Activated T-helper 1 cell treated with anti-CD3 and anti-CD28 coated beads, Interleukin-2, amount 50 U/mL, for 16 hours (primary cell): ENCODE measurements around the gene GNAT2.

Experiments used
- DNase-seq, 2 donors: peaks; one replicate each; pipeline ENCODE4 v3.0.0-alpha.2; 2020; ENCODE audit warnings: low read depth in 1 of 2, low spot score in 1 of 2

GNAT2 gene

DNA sequence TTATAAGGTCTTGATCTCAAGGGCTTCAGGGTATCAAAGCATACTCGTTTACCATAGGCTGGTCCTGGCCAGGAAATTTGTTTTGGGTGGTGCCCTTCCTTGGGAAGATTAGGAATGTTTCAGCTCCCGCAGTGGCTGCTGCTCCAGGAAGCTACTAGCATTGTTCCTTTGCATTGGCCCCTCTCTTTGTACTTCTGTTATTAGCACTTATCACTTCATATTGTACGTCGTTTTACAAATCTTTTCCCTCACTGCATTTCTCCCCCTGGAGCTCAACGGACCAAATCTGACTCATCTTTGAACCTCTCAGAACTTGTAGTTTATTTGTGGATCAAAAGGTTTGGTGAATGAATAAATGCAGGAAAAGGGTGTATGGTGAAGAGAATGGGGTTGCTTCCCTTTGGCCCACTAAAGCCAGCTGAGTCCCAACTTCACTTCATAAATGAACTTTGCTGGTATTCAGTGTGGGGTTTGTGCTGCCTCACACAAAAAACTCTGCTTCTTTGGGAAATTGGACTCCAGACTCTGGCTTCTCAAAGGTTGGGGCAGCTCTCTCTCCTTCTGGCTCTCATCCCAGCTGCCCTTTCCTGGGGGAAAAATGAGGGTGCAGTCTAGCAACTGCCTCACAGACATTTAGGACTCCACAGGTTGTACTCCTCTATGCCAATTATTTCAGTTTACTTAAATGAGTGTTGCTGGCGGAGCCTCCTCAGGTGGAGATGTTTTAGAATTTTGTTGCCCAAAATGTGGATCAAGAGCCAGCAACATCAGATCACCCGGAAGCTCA is 5.9 kb downstream of the GNAT2 start:
- DNase-seq = no peak

DNA sequence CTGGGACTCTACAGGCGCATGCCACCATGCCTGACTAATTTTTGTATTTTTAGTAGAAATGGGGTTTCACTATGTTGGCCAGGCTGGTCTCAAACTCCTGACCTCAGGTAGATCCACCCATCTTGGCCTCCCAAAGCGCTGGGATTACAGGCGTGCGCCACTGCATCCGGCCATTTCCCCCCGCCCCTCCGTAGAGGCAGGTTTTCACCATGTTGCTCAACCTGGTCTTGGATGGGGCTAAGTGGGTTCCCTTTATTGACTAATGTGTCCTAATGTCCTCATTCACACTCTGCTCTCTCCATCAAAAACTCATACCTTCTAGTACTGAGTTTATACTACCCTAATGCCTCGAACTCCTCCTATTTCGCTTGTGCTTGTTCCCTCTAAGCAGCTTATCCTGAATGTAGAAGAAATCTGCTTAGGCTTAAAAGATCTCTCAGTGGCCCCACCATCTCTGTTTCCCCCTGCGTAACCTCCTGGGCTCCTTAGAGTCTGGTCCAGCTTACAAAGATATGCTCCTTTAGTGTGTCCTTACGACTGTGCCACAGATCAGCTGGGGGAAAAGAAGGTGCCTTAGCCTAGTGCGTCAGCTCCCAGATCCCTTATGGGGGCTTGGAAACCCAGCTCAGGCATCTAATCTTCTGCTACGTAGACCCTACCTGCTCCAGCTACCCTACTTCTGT is 8.0 kb downstream of the GNAT2 start:
- DNase-seq = no peak

DNA sequence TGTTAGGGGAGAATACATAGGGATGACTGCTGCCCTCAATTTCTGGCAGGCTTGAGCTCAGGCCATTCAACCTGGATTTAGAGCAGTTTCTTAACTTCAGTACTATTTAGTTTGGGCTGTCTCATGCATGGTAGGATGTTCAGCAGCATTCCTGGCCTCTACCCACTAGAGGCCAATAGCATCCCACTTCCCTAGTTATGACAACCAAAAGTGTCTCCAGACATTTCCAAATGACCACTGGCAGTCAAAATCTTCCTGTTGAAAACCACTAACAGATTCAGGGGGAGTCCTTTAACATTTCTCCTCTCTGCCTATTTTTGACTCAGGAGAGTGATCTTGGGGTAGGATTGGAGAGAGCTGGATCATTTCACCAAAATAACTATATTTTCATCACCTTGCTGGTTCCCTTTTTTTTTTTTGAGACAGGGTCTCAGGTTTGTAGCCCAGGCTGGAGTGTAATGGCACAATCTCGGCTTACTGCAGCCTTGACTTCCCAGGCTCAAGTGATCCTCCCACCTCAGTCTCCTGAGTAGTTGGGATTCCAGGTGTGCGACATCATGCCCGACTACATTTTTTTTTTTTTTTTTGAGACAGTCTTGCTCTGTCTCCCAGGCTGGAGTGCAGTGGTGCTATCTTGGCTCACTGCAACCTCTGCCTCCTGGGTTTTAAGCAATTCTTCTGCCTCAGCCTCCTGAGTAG is 8.7 kb downstream of the GNAT2 start:
- DNase-seq = no peak

DNA sequence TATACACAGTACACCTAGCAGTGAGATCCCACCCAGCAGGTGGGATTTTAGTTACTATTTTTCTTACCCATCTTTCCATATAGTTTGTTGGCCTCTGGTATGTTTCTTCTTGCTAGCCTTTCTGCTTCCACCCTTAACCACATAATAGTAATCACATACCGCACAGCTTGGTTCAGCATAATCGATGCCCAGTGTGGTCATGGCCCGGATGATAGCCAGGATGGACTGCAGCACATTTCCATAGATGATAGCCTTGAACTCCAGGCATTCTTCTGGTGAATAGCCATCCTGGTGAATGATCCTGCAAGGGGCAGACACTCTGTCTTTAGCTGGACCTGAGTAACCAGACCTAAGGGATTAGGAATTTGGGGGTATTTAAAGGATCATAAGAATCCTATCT is 9.5 kb downstream of the GNAT2 start:
- no peak for DNase-seq

DNA sequence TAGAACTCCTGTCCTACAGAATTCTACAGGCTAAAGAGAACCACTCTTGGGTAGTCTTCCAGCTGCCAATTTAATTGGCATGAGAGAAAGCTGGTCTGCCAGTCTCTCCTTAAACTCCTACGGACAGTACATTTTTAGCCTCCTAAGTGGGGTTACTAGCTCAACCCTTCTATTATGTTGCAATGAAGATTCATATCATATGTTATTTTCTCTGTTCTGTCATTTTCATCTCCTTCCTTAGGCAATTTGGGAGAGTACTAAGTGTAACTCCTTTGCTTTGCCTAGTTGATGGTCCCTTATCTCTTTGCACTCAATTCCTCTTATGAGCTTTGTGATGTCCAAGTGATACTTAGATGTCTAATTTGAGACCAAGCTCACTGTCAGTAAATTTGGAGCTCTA is 14.0 kb downstream of the GNAT2 start:
- no peak for DNase-seq

DNA sequence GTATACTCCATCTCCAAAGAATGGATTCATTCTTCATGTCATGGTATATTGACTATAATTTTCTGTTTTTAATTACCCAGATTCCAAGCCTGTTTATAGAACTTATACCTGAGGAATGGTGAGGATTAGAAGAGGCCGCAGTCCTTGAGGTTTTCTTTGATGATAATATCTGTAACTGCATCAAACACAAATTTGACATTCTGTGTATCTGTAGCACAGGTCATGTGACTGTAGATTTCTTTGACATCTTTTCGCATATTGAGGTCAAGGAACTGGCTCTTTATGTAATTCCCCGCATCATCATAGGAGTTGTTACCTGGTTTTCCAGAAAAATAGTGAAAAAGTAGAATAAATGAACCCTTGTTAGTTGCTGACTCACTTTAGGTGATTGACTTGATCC is 16.2 kb downstream of the GNAT2 start:
- no peak for DNase-seq

DNA sequence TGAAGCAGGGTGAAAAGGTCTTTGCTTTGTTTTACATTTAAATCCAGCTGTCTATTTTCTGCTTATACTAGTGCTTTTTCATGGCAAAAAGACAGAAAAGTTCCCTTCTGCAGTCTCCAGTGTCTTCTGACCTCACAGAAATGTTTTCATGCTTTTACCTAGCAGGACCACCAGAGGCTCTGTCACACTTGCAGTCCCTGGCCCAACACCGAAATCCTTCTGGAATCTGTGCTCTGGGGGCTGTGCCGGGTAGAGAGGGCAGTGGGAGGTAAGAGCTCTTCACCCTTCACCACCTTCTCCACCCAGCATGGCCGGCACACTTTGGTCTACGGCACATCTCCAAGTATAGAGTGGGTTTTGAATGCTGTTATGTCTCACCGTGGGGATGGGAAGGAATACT is 20.8 kb downstream of the GNAT2 start:
- no peak for DNase-seq

DNA sequence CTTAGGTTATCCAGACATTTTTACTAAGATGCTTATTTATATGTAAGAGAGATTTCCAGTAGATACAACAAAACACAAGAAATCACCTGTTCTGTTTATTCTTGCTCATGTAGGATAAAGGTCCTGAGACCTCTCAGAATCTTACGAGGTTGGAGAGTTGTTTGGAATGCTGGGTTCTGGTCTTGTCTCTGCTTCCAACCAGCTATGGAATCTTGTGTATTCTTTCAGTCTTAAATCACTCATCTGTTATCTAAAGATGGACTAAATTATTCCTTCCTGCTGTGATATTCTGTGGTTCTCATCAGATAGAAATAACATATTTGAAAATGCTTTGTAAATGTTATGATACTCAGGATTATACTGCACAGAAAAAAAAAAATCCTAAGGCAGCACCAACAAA is 21.3 kb downstream of the GNAT2 start:
- DNase-seq = no peak

DNA sequence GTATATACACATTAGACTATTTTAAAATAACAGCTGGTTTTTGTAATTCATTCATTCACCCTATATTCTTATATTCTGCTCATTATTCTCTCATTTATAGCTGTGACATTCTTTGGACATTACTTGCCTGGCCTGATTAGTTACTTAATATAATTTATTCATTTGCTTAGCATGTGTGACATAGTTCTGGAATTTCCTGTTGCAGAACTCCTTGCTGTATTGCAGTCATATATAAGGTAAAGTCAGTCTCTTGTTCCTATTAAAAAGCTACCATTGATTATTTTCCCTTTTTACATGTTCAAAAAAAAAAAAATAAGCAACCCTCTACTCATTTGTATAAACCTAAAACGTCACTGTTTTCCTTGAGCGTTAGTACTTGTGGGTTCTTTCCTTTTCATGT is 23.9 kb downstream of the GNAT2 start:
- no peak for DNase-seq

DNA sequence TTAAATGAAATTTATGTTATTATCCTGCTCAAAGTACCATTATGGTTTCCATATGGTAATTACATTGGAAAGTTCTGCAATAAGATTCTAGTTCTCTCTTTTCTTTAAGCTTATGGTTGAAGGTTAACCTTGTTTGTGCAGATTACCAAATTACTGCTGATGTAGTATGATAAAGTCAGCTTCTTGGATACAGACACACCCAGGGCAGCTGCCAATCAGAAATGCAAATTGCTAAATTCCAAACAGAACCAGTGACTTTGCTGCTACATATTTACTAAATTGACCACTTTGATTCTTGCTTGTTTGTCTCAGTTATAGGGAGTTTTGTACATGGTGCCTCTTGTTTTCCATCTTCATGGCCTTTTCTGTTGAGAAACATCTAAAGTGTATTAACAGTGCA is 26.5 kb downstream of the GNAT2 start:
- no peak for DNase-seq

DNA sequence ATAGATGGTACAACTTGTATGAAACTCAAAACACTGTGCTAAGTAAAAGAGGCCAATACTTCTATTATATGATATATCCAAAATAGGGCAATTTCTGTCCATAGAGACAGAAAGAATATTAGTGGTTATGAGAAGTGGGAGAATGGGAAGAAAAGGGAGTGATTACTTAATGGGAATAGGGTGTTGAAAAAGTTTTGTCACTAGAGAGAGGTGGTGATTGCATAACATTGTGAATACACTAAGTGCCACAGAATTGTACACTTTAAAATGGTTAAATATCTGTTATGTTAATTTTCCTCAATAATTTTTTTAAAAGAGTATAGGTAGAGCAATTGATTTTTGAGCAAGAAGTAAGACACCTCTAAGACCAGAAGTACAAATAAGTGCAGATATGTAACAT is 29.7 kb downstream of the GNAT2 start:
- DNase-seq = no peak

DNA sequence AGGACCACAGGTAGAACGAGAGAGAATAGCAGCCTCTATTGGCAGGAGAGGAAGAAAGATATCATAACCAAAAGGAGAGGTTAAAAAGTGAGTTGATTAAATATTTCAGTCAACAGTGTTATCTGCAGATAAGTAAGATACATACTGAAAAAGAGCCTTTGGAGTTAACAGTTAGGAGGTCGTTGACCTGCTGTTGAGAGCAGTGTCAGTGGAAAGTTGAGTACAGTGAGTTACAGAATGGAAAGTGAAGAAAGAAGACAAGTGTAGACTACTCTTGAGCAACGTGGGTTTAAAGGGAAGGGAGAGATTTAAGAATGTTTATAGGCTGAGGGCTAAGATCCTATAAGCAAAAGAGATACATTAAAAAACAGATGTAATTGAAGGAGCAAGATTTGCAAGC is 30.2 kb downstream of the GNAT2 start:
- DNase-seq = no peak

DNA sequence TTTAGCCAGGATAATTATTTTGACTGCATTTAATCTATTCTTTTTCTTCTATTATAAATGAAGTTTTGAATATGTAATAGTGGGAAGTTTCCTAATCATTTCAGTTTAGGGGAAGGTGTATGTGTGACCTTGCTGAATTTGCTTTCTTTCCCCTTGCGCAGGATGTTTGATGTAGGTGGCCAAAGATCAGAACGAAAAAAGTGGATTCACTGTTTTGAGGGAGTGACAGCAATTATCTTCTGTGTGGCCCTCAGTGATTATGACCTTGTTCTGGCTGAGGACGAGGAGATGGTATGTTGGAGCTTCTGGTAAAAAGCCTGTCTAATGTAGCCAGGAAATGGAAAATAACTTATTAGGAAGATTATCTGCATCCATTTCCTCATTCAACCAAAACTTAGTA is 33.4 kb downstream of the GNAT2 start:
- DNase-seq = no peak

DNA sequence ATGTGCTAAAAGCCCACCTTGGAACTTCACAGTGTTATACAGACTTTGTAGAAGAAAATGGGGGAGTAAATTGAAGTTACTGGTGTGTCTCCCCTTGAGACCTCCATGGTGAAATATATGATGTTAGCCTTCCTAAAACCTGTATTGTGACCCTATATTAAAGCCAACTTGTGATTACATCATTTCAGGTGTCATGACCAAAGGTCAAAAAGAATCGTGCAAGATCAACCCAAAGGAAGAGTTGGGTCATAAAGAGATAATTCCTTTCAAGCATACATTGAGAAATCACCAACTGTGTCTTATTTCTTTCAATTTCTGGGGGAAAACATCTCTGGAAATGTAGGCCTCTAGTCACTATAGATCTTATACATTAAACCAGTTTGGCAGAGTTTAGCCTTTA is 34.6 kb downstream of the GNAT2 start:
- no peak for DNase-seq

DNA sequence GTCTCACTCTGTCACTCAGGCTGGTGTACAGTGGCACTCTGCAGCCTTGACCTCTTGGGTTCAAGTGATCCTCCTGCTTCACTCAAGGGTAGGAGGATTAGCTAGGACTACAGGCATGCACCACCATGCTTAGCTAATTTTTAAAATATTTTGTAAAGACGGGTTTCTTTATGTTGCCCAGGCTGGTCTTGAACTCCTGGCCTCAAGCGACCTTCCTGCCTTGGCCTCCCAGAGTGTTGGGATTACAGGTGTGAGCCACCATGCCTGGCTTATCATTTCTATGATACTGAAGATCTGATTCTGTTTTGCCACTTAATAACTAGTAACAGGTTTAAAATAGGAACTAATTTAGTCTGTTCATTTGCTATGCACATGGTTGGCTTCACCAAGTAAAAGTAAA is 37.4 kb downstream of the GNAT2 start:
- no peak for DNase-seq

DNA sequence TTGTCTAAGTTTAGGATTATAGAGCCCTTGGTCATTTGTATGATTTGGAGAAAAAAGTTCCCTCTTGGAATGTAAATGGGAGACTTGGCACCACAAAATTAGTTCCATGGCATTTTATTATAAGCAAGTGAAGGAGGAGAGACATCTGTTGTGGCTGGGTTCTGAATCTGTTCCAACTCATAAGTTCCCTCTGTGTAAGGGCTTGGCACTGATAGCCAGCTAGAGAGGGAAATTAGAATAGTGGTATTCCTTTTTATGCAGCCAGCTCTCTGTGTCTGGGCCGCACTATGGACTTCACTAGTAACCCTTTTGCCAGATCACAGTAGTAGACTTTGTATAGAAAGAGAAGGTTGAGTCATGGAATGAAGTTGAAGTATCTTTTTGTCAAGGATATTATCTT is 39.9 kb downstream of the GNAT2 start:
- DNase-seq = no peak

DNA sequence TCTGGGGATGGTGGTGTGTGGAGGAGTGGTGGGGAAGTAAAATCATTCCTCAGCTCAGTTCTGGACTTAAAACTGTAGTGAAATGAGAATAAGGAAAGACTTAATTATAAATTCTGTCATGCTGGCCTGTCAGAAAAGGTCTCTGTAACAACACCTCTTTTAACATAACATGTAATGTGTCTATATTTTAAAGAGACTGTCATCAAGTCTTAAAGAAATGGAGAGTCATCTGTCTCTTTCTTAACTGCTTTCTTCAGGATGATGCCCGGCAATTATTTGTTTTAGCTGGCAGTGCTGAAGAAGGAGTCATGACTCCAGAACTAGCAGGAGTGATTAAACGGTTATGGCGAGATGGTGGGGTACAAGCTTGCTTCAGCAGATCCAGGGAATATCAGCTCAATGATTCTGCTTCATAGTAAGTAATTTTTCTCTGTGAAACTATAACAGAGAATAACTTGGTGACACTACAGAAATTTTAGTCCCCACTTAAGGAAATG is 40.4 kb downstream of the GNAT2 start:
- DNase-seq = no peak

DNA sequence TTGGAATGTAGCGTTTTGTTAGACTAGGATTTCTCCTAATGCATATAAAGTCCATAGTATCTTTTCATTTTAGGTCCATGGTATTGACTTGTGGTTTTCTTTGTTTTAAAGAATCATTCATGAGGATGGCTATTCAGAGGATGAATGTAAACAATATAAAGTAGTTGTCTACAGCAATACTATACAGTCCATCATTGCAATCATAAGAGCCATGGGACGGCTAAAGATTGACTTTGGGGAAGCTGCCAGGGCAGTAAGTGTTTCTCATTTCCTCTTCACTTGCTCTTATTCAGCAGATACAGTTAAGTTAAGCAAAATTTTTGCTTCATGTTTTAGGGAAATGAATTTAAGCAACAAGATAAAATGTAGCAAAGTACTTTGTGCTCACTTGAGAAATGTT is 45.6 kb downstream of the GNAT2 start:
- DNase-seq = no peak

DNA sequence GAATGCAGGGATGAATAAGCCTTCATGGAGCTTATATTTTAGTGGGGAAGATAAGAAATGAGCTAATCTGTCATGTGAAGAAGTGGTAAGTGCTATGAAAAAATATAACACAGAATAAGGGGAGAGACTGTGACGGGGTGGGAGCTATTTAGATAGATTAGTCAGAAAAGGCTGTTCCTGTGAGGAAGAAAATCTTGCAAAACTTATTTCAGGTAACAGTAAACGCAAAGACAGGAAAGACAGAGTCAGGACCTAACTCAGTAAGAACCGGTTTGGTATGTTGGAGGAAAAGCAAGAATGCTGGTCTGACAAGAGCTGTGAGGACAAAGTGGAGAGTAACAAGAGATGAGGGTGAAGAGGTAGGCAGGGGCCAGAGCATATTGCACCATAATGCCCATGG is 49.0 kb downstream of the GNAT2 start:
- no peak for DNase-seq

DNA sequence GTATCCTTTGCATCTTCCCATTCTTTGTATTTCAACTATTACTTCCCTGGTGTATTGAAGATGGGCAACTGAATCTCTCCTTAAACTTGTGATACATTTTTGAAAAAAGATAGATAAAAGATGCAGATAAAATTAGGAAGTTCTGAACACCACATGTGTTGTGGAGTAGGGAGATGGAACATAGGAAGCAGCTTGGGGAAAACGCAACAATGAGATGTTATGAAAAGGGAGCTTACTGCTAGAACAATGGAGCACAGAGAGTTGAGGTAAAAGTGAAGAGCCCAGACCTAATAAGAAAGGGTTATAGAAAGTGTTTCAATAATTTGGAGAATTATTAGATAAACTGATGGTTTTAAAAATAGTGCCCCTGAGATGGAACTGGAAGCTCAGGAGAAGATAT is 50.1 kb downstream of the GNAT2 start:
- no peak for DNase-seq

DNA sequence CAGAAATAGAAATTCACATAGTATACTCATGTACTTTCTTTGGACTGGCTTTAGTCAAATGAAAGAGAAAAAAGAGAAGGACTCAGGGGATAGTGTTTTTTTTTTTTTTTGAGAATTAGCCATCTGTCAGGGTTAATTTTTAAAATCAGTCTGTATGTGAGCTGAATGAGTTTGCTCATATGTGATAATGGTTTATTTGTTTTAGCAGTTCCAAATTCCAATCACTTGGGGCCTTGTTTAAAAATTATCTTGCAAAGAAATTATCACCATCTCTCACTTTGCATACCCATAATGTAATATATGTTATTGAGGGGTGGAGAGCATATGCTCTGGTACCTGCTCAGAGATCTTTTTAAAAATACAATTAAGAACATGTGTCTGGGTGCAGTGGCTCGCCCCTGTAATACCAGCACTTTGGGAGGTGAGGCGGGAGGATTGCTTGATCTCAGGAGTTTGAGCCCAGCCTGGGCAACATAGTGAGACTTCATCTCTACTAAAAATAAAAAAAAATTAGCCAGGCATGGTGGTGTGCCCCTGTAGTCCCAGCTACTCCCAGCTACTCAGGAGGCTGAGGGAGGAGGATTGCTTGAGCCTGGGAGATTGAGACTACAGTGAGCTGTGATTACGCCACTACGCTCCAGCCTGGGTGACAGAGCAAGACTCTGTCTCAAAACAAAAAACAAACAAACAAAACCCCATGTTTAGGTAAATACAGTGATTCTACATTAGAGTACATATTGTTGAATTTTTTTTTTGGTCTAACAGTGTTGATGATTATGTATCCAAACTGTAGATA is 51.3 kb downstream of the GNAT2 start:
- DNase-seq = no peak
